HCT116 (cell line): Measurements from ENCODE around the gene LRFN4.
A peak's percentile ranks its signal among the peaks of the same experiment; 100 is the strongest.

ENCODE experiments used
- ATF3 ChIP-seq: IDR thresholded peaks from 2 replicates; pipeline ENCODE4 v1.6.1; 2012
- CBX3 ChIP-seq: IDR thresholded peaks from 2 replicates; pipeline ENCODE4 v1.6.1; 2012; ENCODE audit warnings: low read depth
- CTCF ChIP-seq, 3 experiments: fragments of 200-600 bp in 1 of 3; sonication (generic) in 1 of 3; IDR thresholded peaks in 2 of 3; conservative IDR thresholded peaks in 1 of 3; 2 replicates each; pipeline ENCODE4 v1.5.1; 2012 to 2017; ENCODE audit warnings: low read depth in 2 of 3, low read length in 2 of 3, antibody characterized with exemption in 1 of 3, borderline replicate concordance in 1 of 3, control low read depth in 1 of 3, mild to moderate bottlenecking in 1 of 3, mixed read lengths in 1 of 3, mixed run types in 1 of 3, moderate library complexity in 1 of 3; ENCODE audit not compliant: insufficient read depth in 1 of 3
- EZH2 ChIP-seq: fragments of 200-600 bp; sonication (generic); IDR thresholded peaks from 2 replicates; pipeline ENCODE4 v1.6.1; 2017; ENCODE audit warnings: antibody characterized with exemption, mixed run types
- POLR2A ChIP-seq: IDR thresholded peaks from 2 replicates; pipeline ENCODE4 v1.7.0; 2011; ENCODE audit warnings: borderline replicate concordance; ENCODE audit not compliant: insufficient read depth, insufficient read length; ENCODE audit errors: extremely low read depth
- POLR2AphosphoS5 ChIP-seq: IDR thresholded peaks from 2 replicates; pipeline ENCODE4 v1.6.1; 2011; ENCODE audit warnings: mild to moderate bottlenecking, low read depth, low read length, moderate library complexity
- REST ChIP-seq: IDR thresholded peaks from 2 replicates; pipeline ENCODE4 v1.6.1; 2012; ENCODE audit warnings: low read depth
- ZBTB33 ChIP-seq: IDR thresholded peaks from 2 replicates; pipeline ENCODE4 v1.6.1; 2011; ENCODE audit warnings: mild to moderate bottlenecking, low read length, moderate library complexity; ENCODE audit not compliant: insufficient replicate concordance; ENCODE audit errors: extremely low read depth
- ZNF274 ChIP-seq: fragments of 200-500 bp; sonication (Bioruptor generic); IDR thresholded peaks from 2 replicates; pipeline ENCODE4 v1.6.1; 2014; ENCODE audit warnings: mild to moderate bottlenecking, low read depth, low read length, inconsistent platforms

GRCh38 chr11:66851698-66852465 is 5.0 kb upstream of the LRFN4 start:
- TF ChIP-seq POLR2A = no peak
- TF ChIP-seq REST = no peak
- no peak for TF ChIP-seq EZH2
- peak in 2 of 3 experiments; percentile 56 to 69; a peak in 5 of 6 replicates for TF ChIP-seq CTCF (IDR thresholded peaks at IDR 0.05 in 2 of 3, conservative IDR thresholded peaks at IDR 0.05 in 1 of 3; ENCODE audit: borderline replicate concordance in 1 of 3, insufficient read depth in 1 of 3, low read depth in 2 of 3, low read length in 2 of 3)
- TF ChIP-seq ATF3 = no peak
- TF ChIP-seq ZNF274 = no peak
- no peak for TF ChIP-seq POLR2AphosphoS5
- TF ChIP-seq ZBTB33 = no peak
- no peak for TF ChIP-seq CBX3
